Ishikawa (cell line): Measurements from ENCODE around the gene PRKCH.
A peak's percentile ranks its signal among the peaks of the same experiment; 100 is the strongest.

Source experiments
- CEBPB ChIP-seq: IDR thresholded peaks from 2 replicates; pipeline ENCODE4 v1.6.1; 2012
- CREB1 ChIP-seq: IDR thresholded peaks from 2 replicates; pipeline ENCODE4 v1.6.1; 2012; ENCODE audit warnings: low read depth
- EGR1 ChIP-seq: IDR thresholded peaks from 2 replicates; pipeline ENCODE4 v1.6.1; 2012
- EP300 ChIP-seq: IDR thresholded peaks from 2 replicates; pipeline ENCODE4 v1.6.1; 2012; ENCODE audit warnings: borderline replicate concordance
- FOXM1 ChIP-seq: IDR thresholded peaks from 2 replicates; pipeline ENCODE4 v1.6.1; 2012; ENCODE audit warnings: low read depth, borderline replicate concordance
- MAX ChIP-seq: IDR thresholded peaks from 2 replicates; pipeline ENCODE4 v1.6.1; 2012
- RAD21 ChIP-seq: IDR thresholded peaks from 2 replicates; pipeline ENCODE4 v1.6.1; 2012; ENCODE audit warnings: low read depth
- TAF1 ChIP-seq: IDR thresholded peaks from 2 replicates; pipeline ENCODE4 v1.6.1; 2012; ENCODE audit warnings: low read depth, mild to moderate bottlenecking
- TCF12 ChIP-seq: IDR thresholded peaks from 2 replicates; pipeline ENCODE4 v1.6.1; 2012; ENCODE audit warnings: low read depth
- TF ChIP-seq, protein P1 (sequence below): IDR thresholded peaks from 2 replicates; pipeline ENCODE4 v1.6.1; 2012; ENCODE audit warnings: low read depth, mild to moderate bottlenecking

- peak; percentile 95 for TF ChIP-seq EP300
- peak; percentile 27; the same call in 1 of the 2 replicates for TF ChIP-seq RAD21
- TF ChIP-seq MAX: peak; percentile 79
- no peak for TF ChIP-seq CEBPB
- TF ChIP-seq FOXM1: peak; percentile 28; the same call in 1 of the 2 replicates
- peak; percentile 100 for TF ChIP-seq EGR1
- no peak for TF ChIP-seq CREB1
- peak; percentile 61; the same call in 1 of the 2 replicates for TF ChIP-seq TAF1
- TF ChIP-seq, protein P1, sequence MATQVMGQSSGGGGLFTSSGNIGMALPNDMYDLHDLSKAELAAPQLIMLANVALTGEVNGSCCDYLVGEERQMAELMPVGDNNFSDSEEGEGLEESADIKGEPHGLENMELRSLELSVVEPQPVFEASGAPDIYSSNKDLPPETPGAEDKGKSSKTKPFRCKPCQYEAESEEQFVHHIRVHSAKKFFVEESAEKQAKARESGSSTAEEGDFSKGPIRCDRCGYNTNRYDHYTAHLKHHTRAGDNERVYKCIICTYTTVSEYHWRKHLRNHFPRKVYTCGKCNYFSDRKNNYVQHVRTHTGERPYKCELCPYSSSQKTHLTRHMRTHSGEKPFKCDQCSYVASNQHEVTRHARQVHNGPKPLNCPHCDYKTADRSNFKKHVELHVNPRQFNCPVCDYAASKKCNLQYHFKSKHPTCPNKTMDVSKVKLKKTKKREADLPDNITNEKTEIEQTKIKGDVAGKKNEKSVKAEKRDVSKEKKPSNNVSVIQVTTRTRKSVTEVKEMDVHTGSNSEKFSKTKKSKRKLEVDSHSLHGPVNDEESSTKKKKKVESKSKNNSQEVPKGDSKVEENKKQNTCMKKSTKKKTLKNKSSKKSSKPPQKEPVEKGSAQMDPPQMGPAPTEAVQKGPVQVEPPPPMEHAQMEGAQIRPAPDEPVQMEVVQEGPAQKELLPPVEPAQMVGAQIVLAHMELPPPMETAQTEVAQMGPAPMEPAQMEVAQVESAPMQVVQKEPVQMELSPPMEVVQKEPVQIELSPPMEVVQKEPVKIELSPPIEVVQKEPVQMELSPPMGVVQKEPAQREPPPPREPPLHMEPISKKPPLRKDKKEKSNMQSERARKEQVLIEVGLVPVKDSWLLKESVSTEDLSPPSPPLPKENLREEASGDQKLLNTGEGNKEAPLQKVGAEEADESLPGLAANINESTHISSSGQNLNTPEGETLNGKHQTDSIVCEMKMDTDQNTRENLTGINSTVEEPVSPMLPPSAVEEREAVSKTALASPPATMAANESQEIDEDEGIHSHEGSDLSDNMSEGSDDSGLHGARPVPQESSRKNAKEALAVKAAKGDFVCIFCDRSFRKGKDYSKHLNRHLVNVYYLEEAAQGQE: no peak
- peak; percentile 96 for TF ChIP-seq TCF12
These were observed 247.2 kb downstream of the PRKCH start for GRCh38 chr14:61568572-61569011.
